NCI-H82 treated with DMSO at 0.1 percent for 48 hours (cell line): ENCODE data around the gene PPP1R9A.

Experiments used
- DNase-seq: peaks from one replicate; lab custom pipeline; 2025; ENCODE audit not compliant: unreplicated experiment; lab: John Stamatoyannopoulos, UW

PPP1R9A gene

GRCh38 chr7:95026421-95027072, 119.2 kb downstream of the PPP1R9A start:
- no peak for DNase-seq

DNA sequence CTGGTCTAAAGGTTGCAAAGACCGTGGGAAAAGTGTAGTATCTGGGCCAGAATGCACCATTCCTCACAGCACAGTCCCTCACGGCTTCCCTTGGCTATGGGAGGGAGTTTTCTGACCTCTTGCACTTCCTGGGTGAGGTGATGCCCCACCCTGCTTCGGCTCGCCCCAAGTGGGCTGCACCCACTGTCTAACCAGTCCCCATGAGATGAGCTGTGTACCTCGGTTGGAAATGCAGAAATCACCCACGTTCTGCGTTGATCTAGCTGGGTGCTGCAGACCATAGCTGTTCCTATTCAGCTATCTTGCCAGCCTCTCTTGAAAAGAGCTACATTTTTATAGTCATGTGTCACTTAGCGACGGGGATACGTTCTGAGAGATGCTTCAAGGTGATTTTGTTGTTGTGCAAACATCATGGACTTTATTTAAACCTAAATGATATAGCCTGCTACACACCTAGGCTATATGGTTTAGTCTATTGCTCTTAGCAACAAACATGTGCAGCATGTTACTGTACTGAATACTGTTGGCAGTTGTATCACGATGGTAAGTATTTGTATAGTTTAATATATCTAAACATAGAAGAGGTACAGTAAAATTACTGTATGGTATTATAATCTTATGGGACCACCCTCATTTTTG, 120.0 kb downstream of the PPP1R9A start:
- DNase-seq = no peak

- DNase-seq = no peak
Observed at GRCh38 chr7:95028683-95029082, 121.3 kb downstream of the PPP1R9A start.

- DNase-seq = no peak
Observed at GRCh38 chr7:95035295-95035694, 127.9 kb downstream of the PPP1R9A start.

- no peak for DNase-seq
Observed at GRCh38 chr7:95041031-95041430, 133.6 kb downstream of the PPP1R9A start.

DNA sequence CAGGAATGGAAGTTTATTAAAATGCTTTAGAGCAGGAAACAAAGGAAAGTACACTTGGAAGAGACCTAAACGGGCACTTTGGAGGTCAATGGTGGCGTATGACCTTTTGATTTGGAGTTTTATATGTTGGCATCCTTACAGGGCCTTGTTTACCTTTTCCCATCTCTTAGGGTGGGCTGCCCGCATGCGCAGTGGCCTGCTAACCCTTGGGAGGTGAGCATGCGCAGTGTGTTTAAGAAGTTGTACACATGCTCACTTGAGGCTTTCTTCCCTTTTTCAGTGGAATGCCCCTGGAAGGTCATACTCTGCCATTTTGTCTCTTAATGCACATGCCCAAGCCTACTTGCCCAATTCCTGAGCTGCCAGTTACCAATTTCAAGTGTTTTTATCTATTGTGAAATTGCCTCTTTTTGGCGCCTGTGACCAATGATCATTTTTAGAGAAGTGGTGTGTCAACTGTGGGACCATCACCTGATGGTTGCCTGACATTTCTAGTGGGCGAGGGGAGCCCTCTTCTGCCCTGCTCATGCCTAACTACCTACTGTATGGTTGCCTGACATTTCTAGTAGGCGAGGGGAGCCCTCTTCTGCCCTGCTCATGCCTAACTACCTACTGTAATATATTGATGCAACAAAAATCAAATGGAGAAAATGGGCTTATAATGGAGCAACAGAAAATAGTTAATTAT, 138.0 kb downstream of the PPP1R9A start:
- no peak for DNase-seq

DNA sequence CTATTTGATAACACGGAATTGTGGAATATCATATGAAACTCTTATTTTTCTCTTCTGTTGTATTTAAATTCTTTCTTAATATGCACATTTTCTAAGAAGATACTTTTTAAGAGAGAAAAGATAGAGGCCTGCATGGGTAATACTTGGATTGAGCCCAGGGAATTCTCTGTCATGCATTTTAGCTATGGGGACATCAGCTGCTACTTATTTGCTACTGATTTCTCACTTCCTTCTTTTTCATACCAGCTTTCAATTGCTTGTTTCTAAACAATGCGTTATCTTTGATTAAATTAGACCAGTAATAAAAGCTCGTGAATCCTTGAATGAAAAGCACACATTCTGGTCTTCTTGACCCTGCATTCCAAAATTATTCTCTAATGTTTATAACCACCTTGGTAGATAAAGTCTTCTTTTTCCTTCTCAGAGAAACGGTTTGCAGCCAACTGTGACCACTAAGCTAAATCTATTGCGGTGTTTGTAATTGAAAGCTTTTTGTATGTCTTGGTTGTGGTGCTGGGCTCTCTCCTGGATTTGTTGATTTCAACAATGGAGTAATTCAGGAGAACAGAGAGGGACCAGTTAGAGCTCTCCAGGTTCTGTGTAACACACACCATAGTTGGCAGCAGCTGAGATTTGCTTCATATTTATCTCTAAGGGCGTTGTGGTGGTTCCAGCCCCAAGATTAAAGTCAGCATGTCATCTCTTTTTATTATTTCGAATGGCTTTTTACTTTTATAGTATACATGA, 139.3 kb downstream of the PPP1R9A start:
- DNase-seq = no peak

DNA sequence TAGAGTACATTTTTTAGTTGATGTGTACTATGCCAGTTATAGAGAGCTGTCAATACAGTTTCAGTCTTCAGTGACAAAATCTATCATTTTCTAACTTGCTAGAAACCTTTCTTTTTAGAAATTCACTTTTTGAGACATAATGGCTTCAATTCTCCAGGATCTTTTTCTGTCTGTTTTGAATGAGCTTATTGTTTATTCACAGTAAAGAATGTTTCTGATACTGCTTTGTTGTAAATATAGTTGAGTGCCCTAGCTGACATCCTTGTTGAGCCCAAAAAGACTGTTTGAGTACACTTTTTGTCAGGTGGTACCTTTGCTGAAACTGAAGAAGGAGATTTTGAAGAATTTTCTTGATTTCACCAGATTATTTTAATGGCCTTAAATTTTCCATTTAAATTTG, 139.9 kb downstream of the PPP1R9A start:
- DNase-seq = no peak

- DNase-seq = no peak
Observed at GRCh38 chr7:95052566-95053094, 145.2 kb downstream of the PPP1R9A start.

DNA sequence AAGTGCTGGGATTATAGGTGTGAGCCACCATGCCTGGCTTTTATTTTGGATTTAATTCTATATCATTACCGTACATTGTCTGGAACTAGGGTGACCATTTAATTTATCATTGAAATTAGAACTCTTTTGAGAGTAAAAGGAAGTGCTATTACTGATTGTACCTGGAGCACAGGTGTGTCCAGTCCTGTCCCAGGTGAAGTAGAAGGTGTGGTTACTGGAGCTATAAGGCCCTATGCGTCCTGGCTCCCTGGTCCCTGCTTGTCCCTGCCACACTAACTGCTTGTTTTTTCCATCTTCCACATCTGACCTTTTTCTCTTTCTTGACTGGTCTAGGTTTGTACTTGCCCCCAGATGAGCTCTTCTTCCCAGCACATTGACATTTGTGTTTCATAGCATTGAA, 147.0 kb downstream of the PPP1R9A start:
- DNase-seq = no peak

GRCh38 chr7:95055295-95055694, 147.9 kb downstream of the PPP1R9A start:
- DNase-seq = no peak

DNA sequence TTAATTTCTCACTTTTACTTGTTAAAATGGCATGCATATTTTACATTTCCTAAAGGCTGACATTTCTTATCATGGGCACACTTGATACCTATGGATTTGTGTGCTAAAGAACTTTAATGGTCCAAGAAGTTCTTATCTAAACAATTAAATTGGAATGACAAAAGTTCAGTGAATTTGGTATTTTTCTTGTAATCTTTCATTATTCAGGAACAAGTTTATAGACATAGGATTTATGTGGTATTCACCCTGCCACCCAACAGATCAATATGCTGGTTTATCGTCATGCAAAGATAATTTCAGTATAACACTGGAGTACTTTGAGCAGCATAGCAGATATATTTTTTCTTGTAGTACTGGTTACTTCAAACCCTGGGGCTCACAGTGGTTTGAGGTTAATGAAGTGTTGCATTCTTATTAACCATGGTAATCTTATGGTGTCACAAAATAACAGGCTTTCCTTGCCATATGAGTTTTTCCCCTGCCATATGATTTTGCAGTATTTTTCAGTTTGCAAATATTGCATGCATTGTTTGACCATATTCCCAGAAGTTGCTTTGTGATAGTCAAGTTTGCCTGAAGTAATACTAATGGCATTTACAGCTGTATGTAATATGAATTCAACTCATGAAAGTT, 148.8 kb downstream of the PPP1R9A start:
- DNase-seq = no peak

DNA sequence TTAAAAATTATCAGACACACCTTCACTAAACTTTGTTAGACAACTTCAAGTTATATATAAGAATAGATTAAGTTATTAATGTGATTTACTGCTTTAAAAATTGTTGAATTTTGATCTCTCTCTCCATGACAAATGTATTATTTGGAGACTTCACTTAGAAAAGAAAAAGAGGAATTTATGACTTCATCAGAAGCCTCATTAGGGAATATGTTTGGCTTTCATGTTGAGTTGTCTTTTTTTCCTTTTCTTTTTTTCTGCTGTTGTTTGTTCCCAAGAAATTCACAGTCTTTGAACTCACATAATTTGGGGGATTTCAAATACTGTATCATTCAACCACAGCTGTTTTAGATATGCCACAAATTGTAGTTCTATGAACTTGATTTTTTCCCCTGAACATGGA, 149.5 kb downstream of the PPP1R9A start:
- DNase-seq = no peak

GRCh38 chr7:95059842-95060313, 152.5 kb downstream of the PPP1R9A start:
- no peak for DNase-seq

- DNase-seq = no peak
Observed at GRCh38 chr7:95062901-95063300, 155.5 kb downstream of the PPP1R9A start.

DNA sequence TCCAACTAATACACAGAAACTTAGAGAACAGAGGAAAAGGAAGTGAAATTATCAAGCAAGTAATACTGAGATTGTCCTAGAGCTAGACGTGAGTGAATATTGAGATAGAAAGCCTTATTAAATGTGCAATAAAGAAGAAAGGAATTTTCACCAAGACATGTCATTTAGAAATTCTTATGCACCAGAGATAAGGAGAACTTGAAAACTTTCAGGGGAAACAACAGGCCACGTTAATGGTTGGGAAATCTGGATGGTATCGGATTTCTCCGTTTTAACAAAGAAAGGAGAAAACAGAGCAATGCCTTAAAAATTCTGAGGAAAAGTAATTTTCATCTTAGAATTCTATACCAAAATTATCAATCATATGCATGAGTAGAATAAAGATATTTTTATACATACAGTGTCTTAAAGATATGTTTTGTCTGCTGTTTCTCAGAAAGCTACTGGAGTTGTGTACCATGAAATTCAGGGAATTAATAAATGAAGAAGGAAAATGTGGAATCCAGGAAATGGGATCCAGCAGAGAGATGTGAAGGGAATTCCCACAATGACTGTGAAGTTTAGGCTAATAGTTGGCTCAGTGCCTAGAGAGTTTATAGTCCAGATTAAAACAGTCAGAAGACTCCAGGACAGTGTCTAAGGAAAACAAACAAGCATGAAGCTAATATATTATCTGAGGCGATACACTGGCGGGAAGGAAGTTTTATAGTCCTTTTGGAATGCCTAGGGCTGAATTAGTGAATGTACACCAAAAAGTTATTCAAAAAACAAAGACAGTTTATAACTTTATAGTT, 159.5 kb downstream of the PPP1R9A start:
- no peak for DNase-seq

DNA sequence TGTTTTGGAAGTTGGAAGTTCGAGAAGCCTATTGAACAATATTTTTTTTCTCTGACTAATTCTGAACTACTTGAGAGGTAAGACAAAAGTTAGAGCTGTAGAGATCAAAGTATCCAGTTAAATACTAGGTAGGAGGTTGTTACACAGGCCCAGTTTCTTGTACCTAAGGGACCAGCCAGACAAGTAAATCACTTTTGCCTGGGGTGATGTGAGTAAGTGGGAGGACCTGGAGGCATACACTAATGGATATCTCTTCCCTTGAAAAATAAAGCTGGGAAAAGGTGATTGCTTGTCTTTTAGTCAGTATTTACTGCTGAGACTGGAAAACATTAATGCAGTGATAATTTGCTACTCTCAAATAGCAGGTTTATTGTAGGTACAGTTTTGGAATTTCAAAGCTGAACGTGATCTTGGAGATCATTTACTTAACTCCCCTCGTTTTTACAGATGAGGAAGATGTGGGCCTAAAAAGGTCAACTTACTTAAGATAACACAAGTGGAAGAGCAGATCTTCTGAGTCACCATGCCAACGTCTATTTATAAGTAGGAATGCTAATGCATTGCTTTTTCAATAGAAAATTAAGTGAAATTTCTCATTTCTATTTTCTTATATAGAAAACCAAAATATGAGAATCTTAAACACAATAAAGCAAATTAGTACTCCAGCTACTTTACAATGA, 181.3 kb downstream of the PPP1R9A start:
- no peak for DNase-seq

- no peak for DNase-seq
Observed at GRCh38 chr7:95089414-95090315, 182.3 kb downstream of the PPP1R9A start.
